GM12878 (cell line): ENCODE data around the gene PTPN14.

Experiments used
- BHLHE40 ChIP-seq, 2 experiments: fragments of 450-650 bp in 1 of 2; IDR thresholded peaks; 2 replicates each; pipeline ENCODE4 v1.6.1; 2011 to 2017; ENCODE audit warnings: low read depth in 2 of 2, borderline replicate concordance in 1 of 2, improper control_type of control experiment in 1 of 2, low read length in 1 of 2, mild to moderate bottlenecking in 1 of 2
- CHD2 ChIP-seq: IDR thresholded peaks from 2 replicates; pipeline ENCODE4 v1.6.1; 2011; ENCODE audit warnings: low read depth, low read length, improper control_type of control experiment, borderline replicate concordance
- EP300 ChIP-seq, 2 experiments: fragments of 150-350 bp in 1 of 2; IDR thresholded peaks; 2 replicates each; pipeline ENCODE4 v1.6.1; 2011 to 2012; ENCODE audit warnings: low read depth in 2 of 2, low read length in 2 of 2, borderline replicate concordance in 1 of 2, improper control_type of control experiment in 1 of 2, inconsistent platforms in 1 of 2; ENCODE audit not compliant: control insufficient read depth in 1 of 2
- MYC ChIP-seq: IDR thresholded peaks from 2 replicates; pipeline ENCODE4 v1.6.1; 2011; ENCODE audit warnings: mild to moderate bottlenecking, low read length, moderate library complexity, inconsistent platforms; ENCODE audit not compliant: insufficient read depth, insufficient replicate concordance, insufficient read length, severe bottlenecking
- SIN3A ChIP-seq: IDR thresholded peaks from 2 replicates; pipeline ENCODE4 v1.6.1; 2012; ENCODE audit warnings: low read depth, low read length, improper control_type of control experiment
- SRF ChIP-seq, 2 experiments: IDR thresholded peaks; 2 replicates each; pipeline ENCODE4 v1.6.1; 2011; ENCODE audit warnings: low read depth in 2 of 2, low read length in 2 of 2, mild to moderate bottlenecking in 1 of 2, moderate library complexity in 1 of 2
- TBL1XR1 ChIP-seq: IDR thresholded peaks from 2 replicates; pipeline ENCODE4 v1.6.1; 2012; ENCODE audit warnings: low read depth, low read length, improper control_type of control experiment
- YY1 ChIP-seq: IDR thresholded peaks from 2 replicates; pipeline ENCODE4 v1.6.1; 2011; ENCODE audit warnings: low read depth, mild to moderate bottlenecking, low read length
- ZNF274 ChIP-seq: IDR thresholded peaks from one replicate; pipeline ENCODE4 v1.8.0; 2011; ENCODE audit not compliant: insufficient read length, insufficient read depth
- TF ChIP-seq, protein P1 (sequence below), 3 experiments: IDR thresholded peaks in 2 of 3; conservative IDR thresholded peaks in 1 of 3; 2 replicates each; pipeline ENCODE4 v1.5.1; 2011; ENCODE audit warnings: low read depth in 3 of 3, low read length in 3 of 3, mild to moderate bottlenecking in 3 of 3, control low read depth in 2 of 3, moderate library complexity in 2 of 3, inconsistent platforms in 1 of 3, mixed read lengths in 1 of 3; ENCODE audit not compliant: control insufficient read depth in 2 of 3, insufficient read depth in 1 of 3; ENCODE audit errors: extremely low read depth in 1 of 3
- TF ChIP-seq, protein P2 (sequence below): IDR thresholded peaks from 2 replicates; pipeline ENCODE4 v1.6.1; 2012; ENCODE audit warnings: improper control_type of control experiment, low read depth, low read length; ENCODE audit not compliant: insufficient replicate concordance
- TF ChIP-seq, protein P3 (sequence below): IDR thresholded peaks from 2 replicates; pipeline ENCODE4 v1.6.1; 2012; ENCODE audit warnings: mild to moderate bottlenecking, low read depth, low read length

DNA sequence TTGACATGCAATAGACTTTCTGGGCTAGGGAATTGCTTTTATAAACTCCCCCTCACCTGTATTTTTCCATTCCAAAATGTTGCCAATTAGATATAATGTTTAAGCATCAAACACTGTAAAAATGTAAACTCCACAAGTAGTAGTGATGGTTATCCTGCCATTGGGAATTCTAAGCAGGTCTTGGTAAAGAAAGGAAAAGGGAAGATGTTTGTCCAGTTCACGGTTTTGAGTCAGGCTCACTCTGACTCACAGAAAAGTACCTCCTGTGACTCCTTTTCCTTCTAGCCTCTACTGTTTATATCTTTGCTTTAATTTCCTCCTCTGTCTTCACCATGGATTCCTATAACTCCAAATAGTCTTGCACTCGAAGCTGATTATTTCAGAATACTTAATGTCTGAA, 19.0 kb upstream of the PTPN14 start:
- TF ChIP-seq, protein P1, sequence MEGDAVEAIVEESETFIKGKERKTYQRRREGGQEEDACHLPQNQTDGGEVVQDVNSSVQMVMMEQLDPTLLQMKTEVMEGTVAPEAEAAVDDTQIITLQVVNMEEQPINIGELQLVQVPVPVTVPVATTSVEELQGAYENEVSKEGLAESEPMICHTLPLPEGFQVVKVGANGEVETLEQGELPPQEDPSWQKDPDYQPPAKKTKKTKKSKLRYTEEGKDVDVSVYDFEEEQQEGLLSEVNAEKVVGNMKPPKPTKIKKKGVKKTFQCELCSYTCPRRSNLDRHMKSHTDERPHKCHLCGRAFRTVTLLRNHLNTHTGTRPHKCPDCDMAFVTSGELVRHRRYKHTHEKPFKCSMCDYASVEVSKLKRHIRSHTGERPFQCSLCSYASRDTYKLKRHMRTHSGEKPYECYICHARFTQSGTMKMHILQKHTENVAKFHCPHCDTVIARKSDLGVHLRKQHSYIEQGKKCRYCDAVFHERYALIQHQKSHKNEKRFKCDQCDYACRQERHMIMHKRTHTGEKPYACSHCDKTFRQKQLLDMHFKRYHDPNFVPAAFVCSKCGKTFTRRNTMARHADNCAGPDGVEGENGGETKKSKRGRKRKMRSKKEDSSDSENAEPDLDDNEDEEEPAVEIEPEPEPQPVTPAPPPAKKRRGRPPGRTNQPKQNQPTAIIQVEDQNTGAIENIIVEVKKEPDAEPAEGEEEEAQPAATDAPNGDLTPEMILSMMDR (IDR thresholded peaks at IDR 0.05 in 2 of 3, conservative IDR thresholded peaks at IDR 0.05 in 1 of 3; ENCODE audit: control insufficient read depth in 2 of 3, extremely low read depth in 1 of 3, insufficient read depth in 1 of 3, low read depth in 3 of 3, low read length in 3 of 3) = no peak
- TF ChIP-seq SRF (IDR thresholded peaks at IDR 0.05; ENCODE audit: low read depth in 2 of 2, low read length in 2 of 2) = no peak
- no peak for TF ChIP-seq YY1
- no peak for TF ChIP-seq EP300 (IDR thresholded peaks at IDR 0.05; ENCODE audit: borderline replicate concordance in 1 of 2, control insufficient read depth in 1 of 2, low read depth in 2 of 2, low read length in 2 of 2)
- TF ChIP-seq SIN3A = no peak
- TF ChIP-seq CHD2 = no peak
- TF ChIP-seq ZNF274 = no peak
- TF ChIP-seq BHLHE40 (IDR thresholded peaks at IDR 0.05; ENCODE audit: borderline replicate concordance in 1 of 2, low read depth in 2 of 2, low read length in 1 of 2) = no peak
- TF ChIP-seq, protein P2, sequence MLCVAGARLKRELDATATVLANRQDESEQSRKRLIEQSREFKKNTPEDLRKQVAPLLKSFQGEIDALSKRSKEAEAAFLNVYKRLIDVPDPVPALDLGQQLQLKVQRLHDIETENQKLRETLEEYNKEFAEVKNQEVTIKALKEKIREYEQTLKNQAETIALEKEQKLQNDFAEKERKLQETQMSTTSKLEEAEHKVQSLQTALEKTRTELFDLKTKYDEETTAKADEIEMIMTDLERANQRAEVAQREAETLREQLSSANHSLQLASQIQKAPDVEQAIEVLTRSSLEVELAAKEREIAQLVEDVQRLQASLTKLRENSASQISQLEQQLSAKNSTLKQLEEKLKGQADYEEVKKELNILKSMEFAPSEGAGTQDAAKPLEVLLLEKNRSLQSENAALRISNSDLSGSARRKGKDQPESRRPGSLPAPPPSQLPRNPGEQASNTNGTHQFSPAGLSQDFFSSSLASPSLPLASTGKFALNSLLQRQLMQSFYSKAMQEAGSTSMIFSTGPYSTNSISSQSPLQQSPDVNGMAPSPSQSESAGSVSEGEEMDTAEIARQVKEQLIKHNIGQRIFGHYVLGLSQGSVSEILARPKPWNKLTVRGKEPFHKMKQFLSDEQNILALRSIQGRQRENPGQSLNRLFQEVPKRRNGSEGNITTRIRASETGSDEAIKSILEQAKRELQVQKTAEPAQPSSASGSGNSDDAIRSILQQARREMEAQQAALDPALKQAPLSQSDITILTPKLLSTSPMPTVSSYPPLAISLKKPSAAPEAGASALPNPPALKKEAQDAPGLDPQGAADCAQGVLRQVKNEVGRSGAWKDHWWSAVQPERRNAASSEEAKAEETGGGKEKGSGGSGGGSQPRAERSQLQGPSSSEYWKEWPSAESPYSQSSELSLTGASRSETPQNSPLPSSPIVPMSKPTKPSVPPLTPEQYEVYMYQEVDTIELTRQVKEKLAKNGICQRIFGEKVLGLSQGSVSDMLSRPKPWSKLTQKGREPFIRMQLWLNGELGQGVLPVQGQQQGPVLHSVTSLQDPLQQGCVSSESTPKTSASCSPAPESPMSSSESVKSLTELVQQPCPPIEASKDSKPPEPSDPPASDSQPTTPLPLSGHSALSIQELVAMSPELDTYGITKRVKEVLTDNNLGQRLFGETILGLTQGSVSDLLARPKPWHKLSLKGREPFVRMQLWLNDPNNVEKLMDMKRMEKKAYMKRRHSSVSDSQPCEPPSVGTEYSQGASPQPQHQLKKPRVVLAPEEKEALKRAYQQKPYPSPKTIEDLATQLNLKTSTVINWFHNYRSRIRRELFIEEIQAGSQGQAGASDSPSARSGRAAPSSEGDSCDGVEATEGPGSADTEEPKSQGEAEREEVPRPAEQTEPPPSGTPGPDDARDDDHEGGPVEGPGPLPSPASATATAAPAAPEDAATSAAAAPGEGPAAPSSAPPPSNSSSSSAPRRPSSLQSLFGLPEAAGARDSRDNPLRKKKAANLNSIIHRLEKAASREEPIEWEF = no peak
- TF ChIP-seq TBL1XR1 = no peak
- no peak for TF ChIP-seq MYC
- TF ChIP-seq, protein P3, sequence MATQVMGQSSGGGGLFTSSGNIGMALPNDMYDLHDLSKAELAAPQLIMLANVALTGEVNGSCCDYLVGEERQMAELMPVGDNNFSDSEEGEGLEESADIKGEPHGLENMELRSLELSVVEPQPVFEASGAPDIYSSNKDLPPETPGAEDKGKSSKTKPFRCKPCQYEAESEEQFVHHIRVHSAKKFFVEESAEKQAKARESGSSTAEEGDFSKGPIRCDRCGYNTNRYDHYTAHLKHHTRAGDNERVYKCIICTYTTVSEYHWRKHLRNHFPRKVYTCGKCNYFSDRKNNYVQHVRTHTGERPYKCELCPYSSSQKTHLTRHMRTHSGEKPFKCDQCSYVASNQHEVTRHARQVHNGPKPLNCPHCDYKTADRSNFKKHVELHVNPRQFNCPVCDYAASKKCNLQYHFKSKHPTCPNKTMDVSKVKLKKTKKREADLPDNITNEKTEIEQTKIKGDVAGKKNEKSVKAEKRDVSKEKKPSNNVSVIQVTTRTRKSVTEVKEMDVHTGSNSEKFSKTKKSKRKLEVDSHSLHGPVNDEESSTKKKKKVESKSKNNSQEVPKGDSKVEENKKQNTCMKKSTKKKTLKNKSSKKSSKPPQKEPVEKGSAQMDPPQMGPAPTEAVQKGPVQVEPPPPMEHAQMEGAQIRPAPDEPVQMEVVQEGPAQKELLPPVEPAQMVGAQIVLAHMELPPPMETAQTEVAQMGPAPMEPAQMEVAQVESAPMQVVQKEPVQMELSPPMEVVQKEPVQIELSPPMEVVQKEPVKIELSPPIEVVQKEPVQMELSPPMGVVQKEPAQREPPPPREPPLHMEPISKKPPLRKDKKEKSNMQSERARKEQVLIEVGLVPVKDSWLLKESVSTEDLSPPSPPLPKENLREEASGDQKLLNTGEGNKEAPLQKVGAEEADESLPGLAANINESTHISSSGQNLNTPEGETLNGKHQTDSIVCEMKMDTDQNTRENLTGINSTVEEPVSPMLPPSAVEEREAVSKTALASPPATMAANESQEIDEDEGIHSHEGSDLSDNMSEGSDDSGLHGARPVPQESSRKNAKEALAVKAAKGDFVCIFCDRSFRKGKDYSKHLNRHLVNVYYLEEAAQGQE = no peak
